Measurements from ENCODE around the gene PRDX2.

Gene PRDX2

DNA sequence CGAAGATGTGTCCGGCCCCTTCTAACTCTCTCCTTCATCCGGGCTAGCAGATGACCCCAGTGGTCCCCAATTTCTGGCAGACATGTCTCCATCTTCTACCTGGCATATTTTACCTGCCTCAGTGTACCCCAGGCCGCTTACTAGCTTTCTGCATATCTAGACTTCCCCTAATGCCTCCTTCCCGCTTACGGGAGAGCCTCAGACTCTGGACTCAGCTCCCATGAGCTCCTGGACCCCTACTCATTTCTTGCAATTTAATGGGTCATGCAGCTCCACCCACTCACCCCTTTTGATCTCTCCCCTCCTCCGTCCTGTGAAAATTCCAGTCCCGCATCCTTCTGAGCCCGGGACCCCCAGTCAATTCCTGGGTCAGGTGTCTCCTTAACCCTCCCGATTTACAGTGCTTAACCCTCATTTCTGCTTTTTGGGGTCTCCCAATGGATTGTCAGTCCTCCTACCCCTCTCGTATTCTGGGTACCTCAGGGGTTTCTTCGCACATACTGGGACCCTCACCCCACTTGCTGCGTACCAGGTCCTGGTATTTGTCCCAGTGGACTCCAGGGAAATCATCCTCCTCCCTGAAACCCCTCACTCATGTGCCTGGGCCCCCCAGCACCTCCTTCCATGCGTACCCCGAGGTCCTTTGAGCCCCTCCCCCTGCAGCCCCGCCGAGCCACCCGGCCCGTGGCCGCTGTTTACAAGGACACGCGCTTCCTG lies 10.8 kb downstream of the PRDX2 start:
- TF ChIP-seq FOXP2 (optimal IDR thresholded peaks at IDR 0.05; ENCODE audit: borderline replicate concordance, extremely low read depth, extremely low read length, insufficient read depth), result no peak
- no peak for TF ChIP-seq POLR2AphosphoS5 (IDR thresholded peaks at IDR 0.05; ENCODE audit: low read depth, low read length)
- TF ChIP-seq, protein P1, sequence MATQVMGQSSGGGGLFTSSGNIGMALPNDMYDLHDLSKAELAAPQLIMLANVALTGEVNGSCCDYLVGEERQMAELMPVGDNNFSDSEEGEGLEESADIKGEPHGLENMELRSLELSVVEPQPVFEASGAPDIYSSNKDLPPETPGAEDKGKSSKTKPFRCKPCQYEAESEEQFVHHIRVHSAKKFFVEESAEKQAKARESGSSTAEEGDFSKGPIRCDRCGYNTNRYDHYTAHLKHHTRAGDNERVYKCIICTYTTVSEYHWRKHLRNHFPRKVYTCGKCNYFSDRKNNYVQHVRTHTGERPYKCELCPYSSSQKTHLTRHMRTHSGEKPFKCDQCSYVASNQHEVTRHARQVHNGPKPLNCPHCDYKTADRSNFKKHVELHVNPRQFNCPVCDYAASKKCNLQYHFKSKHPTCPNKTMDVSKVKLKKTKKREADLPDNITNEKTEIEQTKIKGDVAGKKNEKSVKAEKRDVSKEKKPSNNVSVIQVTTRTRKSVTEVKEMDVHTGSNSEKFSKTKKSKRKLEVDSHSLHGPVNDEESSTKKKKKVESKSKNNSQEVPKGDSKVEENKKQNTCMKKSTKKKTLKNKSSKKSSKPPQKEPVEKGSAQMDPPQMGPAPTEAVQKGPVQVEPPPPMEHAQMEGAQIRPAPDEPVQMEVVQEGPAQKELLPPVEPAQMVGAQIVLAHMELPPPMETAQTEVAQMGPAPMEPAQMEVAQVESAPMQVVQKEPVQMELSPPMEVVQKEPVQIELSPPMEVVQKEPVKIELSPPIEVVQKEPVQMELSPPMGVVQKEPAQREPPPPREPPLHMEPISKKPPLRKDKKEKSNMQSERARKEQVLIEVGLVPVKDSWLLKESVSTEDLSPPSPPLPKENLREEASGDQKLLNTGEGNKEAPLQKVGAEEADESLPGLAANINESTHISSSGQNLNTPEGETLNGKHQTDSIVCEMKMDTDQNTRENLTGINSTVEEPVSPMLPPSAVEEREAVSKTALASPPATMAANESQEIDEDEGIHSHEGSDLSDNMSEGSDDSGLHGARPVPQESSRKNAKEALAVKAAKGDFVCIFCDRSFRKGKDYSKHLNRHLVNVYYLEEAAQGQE (IDR thresholded peaks at IDR 0.05; ENCODE audit: insufficient read depth in 1 of 2, low read depth in 2 of 2, low read length in 2 of 2), result no peak
- no peak; the same call in 1 of the 2 replicates for TF ChIP-seq SIN3A (IDR thresholded peaks at IDR 0.05; ENCODE audit: borderline replicate concordance, insufficient read depth, low read length)
- TF ChIP-seq TAF1 (IDR thresholded peaks at IDR 0.05; ENCODE audit: borderline replicate concordance, insufficient read depth, low read length), result no peak

DNA sequence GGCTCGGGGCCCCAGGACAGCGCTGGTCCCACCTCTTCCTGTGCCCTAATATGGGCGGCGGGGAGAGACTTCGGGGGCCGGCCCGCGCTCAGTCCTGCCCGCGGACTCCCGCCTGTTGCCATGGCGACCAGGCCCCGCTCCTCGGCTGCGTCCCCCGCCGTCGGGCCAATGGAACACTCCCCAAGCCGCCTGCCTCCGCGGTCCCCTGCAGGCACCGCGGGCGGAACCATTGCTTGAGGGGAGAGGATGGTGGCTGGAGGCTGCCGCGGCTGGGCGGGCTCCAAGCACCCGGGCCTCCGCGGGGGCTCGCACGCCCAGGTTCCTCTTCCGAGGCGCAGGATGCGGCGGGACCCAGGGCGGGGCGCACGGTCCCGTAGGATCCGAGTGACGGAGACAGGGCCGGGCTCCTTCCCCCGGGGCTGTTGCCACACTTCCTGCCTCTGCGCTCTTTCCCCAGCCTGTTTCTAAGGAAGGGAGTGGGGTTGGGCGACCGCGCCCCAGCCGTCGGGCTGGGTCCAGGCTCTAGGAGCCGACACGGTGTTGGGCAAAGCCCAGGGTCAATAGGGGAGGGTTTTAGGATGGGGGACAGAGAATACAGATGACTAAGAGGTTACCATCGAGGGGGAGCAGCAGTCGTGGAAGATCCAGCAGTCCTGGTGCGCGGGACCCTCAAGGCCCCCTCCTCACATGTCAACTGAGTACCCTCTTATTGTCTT lies 11.5 kb downstream of the PRDX2 start:
- TF ChIP-seq SIN3A (IDR thresholded peaks at IDR 0.05; ENCODE audit: borderline replicate concordance, insufficient read depth, low read length), result no peak
- TF ChIP-seq FOXP2 (optimal IDR thresholded peaks at IDR 0.05; ENCODE audit: borderline replicate concordance, extremely low read depth, extremely low read length, insufficient read depth), result no peak

DNA sequence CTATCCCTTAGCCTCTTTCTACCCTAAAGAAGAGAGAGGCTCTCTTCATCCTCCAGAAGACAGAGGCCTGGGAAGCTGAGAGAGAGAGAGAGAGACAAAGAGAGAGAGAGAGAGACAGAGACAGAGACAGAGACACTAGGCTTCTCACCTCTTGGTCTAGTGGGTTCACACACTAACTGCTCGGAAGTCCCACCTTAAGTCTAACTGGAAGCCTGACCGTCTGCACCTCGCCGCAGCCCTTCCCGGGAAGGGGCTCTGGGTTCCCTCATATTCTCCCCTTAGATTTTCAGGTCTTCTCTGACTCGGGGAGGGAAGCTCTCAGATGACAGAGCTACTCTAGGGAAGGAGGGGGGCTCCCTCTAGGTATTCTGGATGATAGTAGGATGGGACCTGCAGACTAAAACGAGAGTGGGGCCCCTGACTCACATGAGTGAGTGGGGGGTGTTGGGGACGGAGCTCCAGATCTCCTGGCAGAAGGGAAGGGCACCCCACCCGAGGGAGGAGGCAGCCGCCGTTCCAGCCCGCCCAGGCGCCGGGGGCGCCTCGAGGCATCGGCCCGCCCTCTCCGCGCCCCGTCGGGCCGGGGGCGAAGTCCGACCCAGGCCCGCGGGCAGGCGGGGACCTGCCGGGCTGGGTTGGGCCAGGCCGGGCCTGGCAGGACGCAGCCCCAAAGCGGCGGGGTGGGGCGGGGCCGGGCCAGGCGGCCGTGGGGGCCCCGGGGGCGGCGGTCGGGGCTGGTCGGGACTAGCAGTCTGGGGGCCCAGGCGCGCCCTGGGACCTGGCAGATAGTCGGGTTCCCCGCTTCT lies 12.3 kb downstream of the PRDX2 start:
- TF ChIP-seq, protein P1 (IDR thresholded peaks at IDR 0.05; ENCODE audit: insufficient read depth in 1 of 2, low read depth in 2 of 2, low read length in 2 of 2), result no peak
- TF ChIP-seq POLR2AphosphoS5 (IDR thresholded peaks at IDR 0.05; ENCODE audit: low read depth, low read length) (no peak), FOXP2 (optimal IDR thresholded peaks at IDR 0.05; ENCODE audit: borderline replicate concordance, extremely low read depth, extremely low read length, insufficient read depth) (no peak), SIN3A (IDR thresholded peaks at IDR 0.05; ENCODE audit: borderline replicate concordance, insufficient read depth, low read length) (no peak), TAF1 (IDR thresholded peaks at IDR 0.05; ENCODE audit: borderline replicate concordance, insufficient read depth, low read length) (no peak)

DNA sequence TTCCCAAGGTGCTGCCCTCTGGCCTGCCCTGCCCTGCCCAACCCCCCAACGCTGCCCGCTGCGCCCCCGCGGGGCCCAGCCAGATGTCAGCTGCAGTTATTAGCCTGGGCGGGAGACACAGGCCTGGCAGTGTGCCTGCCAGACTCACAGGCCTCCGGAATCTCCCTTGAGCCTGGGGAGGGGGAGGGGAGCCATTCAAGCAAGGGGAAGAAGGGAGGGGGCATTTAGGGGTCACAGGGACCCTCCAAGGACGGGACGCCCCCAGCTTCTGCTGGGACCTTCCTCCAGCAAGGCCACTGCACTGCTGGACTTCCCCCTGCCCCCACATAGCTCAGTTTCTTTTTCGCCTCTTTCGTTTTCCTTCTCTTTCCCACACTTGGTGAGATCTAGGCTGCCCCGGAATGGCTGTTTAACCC lies 12.9 kb downstream of the PRDX2 start:
- TF ChIP-seq SIN3A (IDR thresholded peaks at IDR 0.05; ENCODE audit: borderline replicate concordance, insufficient read depth, low read length) (no peak; the same call in 1 of the 2 replicates), TAF1 (IDR thresholded peaks at IDR 0.05; ENCODE audit: borderline replicate concordance, insufficient read depth, low read length) (no peak), POLR2AphosphoS5 (IDR thresholded peaks at IDR 0.05; ENCODE audit: low read depth, low read length) (no peak), FOXP2 (optimal IDR thresholded peaks at IDR 0.05; ENCODE audit: borderline replicate concordance, extremely low read depth, extremely low read length, insufficient read depth) (no peak)
- TF ChIP-seq, protein P1 (IDR thresholded peaks at IDR 0.05; ENCODE audit: insufficient read depth in 1 of 2, low read depth in 2 of 2, low read length in 2 of 2), result no peak

DNA sequence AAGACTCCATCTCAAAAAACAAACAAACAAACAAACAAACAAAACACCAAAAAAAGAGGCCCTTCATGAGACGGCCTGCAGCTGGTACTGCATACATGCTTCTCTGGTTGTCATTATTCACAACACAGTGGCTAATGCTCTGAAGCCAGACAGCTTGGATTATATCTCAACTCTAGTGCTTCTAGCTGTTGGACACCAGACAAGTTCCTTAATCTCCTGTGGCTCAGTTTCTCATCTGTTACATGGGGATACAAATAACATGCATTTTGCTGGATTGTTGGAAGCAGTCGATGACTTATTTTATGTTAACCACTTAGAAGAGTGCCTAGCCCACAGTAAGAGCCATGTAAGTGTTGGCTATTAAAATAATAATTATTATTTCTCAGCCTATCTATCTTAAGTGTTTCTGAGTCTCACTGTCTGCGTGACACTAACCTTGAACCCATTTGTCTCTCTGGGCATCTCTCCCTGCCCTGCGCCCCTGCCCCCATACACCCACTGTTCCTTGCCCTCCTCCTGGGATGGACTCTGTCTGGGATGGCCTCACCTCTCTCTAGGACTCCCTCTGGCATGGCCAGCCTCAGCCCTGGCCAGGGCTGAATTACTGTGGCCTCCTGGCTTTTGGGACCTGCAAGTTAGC lies 13.4 kb downstream of the PRDX2 start:
- no peak for TF ChIP-seq POLR2AphosphoS5 (IDR thresholded peaks at IDR 0.05; ENCODE audit: low read depth, low read length)
- TF ChIP-seq, protein P1 (IDR thresholded peaks at IDR 0.05; ENCODE audit: insufficient read depth in 1 of 2, low read depth in 2 of 2, low read length in 2 of 2), result no peak
- no peak for TF ChIP-seq FOXP2 (optimal IDR thresholded peaks at IDR 0.05; ENCODE audit: borderline replicate concordance, extremely low read depth, extremely low read length, insufficient read depth)
- TF ChIP-seq SIN3A (IDR thresholded peaks at IDR 0.05; ENCODE audit: borderline replicate concordance, insufficient read depth, low read length), result no peak
- TF ChIP-seq TAF1 (IDR thresholded peaks at IDR 0.05; ENCODE audit: borderline replicate concordance, insufficient read depth, low read length), result no peak

All from PFSK-1 (cell line).